ENCODE measurements around the gene CELSR3.

The CELSR3 gene

DNA sequence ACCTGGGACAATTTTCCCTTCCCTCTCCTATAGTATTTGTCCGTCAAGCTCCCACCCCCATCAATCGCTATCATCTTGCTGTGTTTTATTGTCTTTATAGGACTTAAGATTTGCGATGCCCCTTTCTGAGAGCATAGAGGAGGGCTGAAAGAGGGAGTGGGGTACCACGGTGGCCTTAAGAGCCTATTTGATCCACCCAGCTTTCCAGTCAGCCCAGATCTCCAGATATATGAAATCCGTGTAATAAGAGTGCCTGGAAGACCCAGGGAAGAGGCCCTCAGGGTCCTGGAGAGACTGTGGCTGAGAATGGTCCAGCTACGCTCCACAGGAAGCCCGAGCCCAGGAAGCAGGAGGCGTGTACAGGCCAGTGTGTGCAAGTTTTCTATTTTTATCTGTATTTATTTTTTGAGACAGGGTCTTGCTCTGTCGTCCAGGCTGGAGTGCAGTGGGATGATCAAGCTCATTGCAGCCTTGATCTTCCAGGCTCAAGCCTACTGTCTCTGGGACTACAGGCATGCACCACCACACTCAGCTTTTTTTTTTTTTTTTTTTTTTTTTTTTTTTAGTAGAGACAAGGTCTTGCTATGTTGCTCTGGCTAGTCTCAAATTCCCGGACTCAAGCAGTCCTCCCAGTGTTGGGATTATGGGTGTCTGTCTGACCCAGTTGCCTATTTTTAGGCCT, 24.0 kb upstream of the CELSR3 start:
- DNase-seq: no peak

DNA sequence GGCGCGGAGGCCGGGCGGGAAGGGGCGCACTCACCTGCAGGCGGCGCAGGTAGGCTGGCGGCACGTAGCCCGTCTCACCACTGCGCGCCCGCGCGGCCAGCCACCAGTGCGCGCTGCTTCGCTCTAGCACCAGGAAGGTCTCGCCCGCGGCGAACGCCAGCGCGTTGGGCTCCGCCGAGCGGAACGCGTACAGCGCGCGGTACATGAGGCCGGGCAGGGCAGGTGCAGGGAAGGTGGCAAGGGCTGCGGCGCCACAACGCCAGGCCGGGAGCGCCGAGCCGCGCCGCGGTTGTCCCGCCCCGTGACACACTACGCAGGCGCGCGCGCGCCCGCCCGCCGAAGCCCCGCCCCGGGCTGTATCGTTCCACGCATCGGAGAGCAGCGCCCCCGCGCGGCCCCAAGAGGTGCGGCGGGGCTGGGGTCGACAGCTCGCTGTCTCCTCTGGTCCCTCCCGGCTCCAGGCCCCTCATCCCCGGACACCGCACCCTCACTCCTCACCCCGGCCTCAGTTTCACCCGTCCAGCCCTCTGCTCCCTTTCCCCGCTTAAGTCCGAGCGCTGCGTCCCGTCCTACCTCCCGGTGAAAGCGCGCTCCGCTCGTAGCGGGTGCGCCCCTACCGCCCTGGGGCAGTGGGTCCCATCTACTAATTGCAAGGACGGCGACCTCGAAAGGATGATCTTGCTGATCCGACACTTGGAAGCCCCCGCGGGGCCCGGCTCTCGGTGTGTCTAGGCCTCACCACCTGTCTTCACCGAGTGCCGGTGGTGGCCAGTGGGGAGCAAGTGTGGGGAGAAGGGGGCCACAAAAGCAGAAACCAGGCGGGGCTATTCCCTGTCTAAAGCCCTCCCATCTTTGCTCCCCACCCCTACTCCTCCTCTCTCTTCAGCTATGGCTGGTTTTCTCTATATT, 23.2 kb upstream of the CELSR3 start, which contains the start of gene NCKIPSD:
Gene NCKIPSD, minus strand, starts transcription at position 313 of the 909 bp plus-strand sequence. Its CDS starts 108 bp downstream, at position 205.
- DNase-seq: peak; percentile 92

DNA sequence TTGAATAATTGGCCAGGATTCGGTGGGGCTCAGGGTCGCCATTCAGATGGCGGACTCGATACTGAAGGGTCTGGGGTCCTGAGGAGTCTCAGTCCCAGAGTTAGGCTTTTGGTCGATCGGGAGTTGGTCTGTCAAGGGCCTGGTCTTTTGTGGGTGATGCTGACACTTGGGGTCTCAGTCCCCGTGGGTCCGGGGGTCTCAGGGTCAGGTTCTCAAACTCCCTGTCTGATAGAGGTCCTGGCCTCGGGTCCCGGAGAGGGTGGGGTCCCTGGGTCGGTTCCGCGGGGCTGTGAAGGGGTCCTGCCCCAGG, 22.6 kb upstream of the CELSR3 start:
- no peak for DNase-seq

DNA sequence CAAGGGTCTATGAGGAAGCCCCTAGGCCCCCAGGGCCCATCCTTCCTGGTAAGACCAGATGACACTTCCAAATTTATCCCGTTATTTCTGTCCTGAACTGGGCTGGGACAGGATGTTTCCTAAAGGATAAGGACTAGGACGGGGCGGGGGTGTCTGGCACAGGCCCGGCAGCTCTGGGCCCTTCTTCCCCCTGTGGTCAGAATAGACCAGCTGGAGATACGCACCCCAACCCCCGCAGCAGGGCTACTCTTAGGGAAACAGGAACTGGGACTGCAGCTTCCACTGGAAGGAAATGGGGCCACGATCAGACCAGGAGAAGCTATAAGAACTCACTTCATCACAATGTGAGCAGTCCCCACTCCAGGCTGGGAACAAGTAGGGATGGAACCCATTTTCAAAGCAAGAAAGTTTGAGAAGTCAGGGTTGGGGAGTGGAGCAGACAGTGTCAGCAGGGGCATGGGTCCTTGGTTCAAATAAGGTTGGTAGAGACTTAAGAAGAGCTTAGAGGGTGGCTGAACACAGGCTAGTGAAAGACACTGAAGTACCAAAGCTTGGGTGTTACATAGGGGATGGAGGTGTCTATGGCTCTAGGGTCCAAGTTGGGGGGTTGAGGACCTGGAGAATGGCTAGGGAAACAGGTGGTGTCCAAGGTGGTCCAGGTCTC, 21.9 kb upstream of the CELSR3 start:
- no peak for DNase-seq

DNA sequence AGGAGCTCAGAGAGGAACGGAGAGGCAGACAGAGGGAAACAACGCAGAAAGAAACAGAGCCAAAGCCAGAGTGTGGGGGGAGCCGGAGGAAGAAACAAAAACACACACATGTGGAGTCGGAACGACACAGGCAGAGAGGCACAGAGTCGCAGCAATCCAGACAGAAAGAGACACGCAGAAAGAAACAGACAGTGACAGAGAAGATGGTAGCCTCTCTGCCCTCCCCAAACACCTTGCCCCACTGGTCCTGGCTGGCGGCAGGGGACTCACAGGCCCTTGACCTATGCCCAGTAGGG, 21.3 kb upstream of the CELSR3 start:
- DNase-seq: no peak

DNA sequence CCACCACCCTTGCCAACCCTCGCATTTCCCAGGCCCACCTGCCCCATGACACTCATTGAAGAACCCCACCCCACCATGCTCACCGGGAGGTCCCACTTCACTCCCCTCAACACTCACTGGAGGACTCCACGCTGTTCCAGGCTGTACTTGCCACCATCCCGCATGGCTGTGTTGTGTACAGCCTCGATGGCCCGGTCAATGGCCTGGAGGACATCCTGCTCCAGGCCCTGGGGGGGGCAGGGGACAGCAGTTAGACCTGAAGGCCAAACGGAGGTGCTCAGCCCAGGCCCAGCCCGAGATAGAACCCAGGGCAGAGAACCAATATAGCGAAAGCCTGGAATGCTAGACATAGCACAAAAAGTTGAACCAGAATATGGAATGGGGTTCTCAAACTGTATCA, 20.1 kb upstream of the CELSR3 start:
- DNase-seq: no peak

DNA sequence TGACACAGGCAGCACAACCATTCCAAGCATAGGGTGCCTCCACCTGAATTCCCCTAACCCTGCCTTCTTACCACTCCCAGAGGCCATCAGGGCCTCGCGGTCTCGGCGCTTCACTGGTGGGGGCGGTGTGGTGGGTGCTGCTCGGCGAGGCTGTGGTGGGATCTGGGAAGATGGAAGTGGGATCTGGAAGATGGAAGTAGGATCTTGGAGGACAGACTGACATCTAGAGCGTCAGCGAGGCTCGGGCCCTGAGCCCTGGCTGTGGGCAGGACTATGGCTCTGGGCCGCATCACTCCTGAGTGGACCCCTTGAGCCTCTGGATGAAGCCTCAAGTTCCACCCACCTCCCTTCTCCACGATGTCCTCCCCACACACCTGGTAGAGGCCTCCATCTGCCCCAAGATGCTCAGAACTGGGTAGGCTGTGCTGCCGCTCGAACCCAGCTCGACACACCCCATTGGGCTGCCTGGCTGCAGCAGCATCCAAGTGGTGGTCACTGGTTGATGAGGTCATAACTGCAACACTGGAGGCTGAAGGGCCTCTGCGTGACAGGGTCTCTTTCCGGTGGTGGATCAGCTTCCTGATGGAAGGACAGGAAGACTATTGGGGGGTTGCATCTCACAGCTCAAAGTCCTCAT, 19.4 kb upstream of the CELSR3 start:
- DNase-seq: no peak

DNA sequence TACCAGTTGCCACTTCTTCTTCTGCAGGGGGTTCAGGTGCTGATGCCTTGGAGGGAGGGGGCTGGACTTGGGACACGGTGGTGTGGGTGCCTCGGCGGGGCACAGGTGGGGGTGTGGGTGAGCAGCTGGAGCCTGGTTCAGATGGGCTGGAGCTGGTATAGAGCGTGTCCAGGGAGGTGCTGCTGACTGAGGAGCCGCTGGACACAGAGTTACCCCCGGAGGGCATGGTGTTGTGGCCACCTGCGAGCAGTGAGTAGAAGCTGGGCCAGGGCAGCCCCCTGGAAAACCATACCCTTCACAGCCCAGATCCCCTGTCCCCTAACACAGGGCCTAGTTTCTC, 18.8 kb upstream of the CELSR3 start:
- no peak for DNase-seq

DNA sequence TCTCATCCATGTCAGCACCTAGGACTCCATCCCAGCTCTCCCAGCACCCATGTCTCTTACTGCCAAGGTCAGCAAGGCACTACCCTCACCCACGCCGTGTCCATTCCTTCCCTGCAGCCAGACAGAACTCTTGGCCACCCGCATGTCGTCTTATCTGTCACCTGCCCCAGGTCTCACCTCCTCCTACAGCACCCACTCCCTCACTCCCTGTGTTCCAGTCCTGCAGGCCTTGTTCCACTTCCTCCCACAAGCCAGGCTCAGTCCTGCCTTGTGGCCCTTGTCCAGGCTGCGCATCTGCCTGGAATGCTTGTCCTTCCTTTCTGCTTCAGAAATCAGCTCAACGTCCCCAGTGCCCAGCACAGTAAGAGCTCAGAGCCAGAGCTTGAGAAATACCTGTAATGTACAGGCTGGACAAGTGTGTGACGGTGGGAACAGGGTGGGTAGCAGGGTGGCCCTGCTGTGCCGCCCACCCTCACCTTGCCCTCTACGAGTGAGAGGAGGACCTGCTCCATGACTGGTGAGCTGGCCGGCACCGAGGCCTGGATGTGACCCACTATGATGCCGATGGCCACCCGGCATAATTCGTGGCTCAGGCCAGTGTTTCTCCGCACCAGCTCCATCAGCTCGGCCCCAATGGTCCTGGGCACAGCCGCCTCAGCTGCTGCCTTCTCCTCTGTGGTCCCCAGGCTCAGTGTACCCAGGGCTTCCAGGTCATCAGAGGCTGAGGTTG, 18.3 kb upstream of the CELSR3 start:
- no peak for DNase-seq

DNA sequence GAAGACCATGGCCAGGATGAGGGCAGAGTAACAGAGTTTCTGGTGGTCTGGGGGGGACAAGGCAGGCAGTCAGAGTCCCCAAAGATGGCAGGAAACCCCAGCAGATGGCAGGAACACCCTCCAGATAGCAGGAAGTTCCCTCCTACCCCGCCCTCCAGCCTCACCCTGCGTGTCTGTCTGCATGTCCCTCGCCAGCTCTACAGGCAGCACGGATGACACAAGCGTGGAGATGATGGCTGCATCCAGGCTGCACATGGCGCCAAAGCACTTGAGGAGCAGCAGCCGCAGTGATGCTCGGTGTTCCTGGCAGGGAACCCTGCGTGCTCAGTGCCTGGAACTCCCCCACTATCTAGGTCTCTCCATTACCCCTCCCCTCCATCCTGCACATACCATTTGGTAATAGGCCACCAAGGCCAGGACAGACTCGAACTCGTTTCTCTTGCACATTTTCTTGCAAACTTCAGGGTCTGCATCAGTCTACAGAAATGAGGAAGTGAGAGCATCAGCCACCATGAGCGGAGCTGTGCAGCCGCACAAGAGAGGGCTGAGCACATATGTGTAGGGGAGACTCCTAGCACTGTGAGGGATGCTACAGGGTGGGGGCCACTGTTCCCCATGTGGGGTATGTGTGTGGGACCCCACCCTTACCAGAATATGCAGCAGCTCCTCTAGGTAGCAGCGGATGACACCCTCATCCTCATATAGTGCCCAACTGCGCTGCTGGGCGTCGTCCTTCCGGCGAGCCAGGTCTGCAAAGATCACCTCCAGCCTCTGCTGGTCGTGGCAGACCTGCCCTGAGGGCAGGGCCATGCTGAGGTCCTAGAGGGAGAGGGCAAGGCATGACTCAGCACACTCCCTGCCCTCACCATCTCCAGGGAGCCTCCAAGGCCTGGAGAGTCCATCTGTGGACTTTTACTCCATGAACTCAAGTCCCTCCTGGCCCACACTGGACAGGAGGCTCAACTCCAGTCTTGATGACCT, 17.0 kb upstream of the CELSR3 start:
- DNase-seq: no peak

DNA sequence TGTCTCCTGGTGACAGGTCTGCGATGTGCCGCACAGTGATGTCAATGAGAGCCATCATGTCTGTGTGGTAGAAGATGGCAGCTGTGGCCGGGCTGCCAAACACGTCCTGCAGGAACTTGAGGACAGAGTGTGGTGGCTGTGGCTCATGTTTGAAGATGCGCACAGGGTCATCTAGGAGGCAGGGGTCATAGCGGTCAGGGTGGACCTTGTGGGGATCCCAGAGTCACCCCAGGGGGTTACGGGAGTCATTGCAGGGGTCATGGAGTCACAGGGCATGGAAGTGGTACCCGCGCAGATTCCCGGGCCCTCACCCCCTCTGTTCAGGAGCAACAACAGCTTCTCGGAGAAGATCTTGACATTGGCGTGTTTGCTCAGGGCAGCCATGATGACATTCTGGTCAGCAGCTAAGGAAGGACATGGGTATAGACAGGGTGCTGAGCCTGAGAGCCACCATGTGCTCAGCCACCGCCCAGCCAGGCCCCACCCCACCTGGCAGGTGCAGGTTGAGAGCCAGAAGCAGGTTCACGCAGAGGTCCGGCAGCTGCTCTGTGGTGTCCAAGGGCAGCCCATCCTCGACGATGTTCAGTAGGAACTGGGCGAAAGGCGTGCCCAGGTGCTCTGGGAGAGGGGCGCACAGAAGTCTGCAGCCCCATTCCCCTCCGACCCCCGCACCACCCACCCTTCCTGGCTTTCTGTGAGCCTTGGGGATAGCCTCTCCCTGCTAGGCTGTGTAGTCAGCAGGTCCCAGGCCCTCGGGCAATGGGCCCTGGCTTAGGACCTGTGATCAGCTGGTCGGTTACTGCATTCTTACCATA, 16.1 kb upstream of the CELSR3 start:
- DNase-seq: no peak

DNA sequence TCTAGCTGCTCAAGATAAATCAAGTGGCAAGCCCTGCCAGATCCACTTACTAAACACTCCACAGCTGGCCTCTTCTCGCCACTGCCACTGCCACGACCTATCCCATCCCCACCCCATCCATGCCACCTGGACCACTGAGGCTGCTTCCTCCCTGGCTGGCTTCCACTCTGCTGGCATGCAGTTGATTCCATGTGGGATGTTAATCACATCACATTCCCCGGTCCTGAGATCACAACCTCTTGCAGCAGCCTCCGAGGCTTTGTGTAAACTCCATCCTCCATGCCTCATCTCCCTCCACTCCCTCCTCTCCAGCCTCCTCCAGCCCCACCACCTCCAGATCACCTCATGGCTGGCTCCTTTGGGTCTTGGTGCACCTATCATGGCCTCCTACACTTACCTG, 15.4 kb upstream of the CELSR3 start:
- no peak for DNase-seq

DNA sequence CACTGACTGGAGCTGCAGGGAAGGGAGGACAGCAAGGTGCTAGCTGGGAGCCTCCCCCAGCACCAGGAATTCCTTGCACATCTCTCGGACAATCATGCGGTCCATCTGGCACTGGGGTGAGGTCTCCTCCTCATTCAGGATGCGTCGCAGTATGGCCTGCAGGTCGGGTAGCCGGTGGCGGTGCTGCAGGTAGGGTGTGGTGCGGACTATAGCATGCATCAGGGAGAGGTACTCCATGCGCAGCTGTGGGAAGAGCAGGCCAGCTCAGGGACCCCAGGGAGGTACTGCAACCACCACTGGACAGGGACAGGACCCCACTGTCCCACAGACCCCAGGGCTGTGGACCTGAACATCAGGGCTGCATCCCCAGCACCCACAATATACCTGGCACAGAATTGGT, 11.8 kb upstream of the CELSR3 start:
- no peak for DNase-seq

DNA sequence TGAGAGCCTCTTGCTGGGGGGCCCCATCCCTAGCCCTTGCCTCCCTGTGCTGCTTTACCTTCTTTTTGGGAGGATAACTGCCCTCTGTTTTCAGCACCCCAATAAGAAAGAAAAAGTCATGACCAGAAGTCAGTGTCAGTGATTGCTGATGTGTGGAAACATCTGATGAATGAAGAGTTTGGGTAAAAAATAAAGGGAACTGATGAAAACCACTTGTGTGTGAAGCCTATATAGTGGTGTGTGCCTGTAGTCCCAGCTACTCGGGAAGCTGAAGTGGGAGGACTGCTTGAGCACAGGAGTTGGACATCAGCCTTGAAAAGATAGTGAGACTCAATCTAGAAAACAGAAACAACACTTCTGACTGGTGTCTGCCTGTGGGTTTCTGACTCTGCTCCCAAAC, 9.8 kb upstream of the CELSR3 start:
- no peak for DNase-seq

DNA sequence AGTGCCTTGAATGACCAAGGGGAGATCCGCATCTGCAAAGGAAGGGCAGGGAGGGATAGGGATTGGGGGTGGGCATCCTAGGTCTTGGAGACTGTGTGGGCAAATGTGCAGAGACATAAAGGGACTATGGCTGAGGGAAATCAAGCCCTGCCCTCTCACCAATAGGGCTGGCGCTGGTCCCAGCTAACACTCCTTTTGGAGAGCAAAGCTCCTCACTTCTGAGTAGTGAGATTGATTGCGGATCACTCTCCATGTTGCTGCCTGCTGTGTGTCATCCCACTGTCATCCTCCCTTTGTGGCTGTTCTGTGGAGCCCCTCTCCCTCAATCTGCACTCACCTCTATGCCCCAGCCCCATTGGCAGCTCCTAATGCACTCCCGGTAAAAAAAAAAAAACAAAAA, 2.2 kb upstream of the CELSR3 start:
- DNase-seq: no peak

DNA sequence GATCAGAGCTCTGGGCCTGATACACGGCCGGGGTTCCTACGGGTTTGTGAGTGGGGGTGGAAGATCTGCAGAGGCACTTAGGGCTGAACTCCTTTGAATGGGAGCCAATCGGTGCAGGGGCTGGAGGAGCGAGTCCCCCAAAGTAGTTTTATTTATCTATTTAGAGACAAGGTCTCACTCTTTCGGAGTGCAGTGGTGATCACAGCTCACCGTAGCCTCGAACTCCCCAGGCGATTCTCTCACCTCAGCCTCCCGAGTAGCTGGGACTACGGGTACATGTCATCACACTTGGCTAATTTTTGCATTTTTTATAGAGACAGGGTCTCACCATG, 1.6 kb upstream of the CELSR3 start:
- DNase-seq: no peak

DNA sequence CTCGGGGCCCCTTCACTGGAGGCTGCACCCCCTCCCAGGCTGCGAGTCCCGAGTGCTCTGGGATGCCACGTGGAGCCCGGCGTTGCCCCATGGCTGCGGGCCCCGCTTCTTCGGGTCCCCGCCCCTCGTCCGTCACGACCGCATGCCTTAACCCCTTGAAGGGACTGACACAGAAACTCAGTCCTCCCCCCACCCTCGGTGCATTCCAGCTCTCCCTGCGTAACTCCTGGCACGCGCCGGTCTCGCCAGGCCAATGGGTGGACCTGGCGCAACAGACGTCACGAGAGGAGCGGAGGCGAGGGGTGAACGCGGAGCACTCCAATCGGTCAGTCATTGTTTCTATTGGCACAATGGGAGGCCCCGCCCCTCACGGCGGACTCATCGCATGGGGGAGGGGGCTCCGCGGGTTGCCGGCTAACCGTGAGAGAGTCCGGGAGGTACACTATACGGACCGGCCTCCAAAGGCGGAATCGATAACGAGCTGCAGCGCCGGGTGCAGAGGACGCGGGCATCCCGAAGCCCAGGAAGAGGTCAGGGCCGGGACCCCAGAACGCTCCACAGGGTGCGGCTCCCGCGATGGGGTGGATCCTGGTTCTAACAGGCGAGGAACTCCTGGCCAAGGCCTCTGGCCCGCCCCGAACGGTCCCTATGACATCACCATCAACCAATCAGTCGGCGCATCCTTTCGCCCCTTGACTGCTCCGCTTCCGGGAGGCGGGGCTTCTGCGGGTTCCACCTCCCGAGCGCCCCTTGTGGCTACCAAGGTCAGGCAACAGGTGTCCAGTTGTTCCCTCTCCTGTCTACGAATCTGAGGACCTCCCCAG, 1.0 kb upstream of the CELSR3 start:
- peak; percentile 81 for DNase-seq

DNA sequence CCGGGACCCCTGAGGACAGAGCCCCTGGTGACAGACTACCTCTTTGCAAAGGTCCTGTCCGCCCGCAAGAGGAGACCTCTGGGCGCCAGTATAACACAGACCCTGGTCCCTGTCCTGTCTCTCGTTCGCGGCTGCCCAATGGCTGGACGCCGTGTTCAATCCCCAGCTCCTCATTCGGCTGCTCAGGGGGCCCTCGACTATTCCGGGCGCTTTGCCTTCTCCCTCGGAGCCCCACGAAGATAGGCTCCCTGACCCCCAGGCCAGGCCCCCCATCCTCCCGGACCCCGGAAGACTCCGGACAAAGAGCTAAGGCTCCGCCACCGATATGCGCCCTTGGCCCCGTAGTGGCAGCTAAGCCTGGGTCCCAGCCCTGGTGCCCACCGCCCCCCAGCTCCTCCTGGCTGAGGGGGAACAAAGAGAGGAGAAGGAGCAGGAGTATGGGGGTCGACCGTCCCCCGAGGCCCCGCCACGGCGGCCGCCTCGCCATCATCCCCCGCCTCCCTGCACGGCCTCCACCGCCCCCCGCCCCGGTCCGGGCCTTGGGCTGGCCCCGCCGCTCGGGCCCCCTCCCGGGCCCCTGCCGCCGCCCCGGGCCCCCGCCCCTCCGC, 437 bp downstream of the CELSR3 start:
- DNase-seq: no peak

DNA sequence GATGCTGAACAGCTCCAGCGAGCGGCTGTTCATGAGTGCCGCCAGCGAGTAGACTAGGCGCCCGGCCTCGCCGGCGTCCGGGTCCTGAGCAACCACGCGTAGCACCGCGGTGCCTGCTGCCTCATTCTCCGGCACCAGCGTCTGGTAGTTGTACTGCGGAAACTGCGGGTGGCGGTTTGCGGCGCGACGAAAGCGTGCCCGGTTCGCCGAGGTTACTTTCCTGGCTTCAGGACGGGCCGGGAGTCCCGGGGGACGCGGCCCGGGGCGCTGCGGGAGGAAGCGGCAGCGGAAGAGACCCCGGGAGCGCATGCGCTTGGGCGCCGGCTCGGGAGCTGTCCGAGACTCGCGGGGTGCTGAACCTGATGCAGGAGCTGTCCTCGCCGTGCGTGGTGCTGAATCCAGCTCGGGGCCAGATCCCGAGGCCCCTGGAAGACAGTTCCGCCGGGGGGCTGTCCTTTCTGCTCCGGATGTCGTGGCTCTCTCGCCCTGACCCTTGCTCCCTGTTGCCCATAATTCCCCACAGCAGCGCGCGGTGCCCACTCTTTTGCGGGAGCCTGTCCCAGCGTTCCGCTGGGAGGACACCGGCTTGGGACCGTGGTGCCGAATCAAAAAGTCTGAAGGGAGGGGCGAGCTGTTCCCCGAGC, 1.1 kb downstream of the CELSR3 start:
- peak; percentile 70 for DNase-seq

Data from activated naive CD4-positive, alpha-beta T cell treated with anti-CD3 and anti-CD28 coated beads, Interleukin-2, amount 50 U/mL, for 16 hours (primary cell).